ENCODE results near the gene ATP5IF1. TPM values are rescaled to one million over a fixed set of nuclear protein-coding genes. Genes with fewer than 3 reads are reported as not detected.

The ATP5IF1 gene
- total RNA-seq, 6 donors from 2014 or later: 86.1 to 320 (median 186) TPM

DNA sequence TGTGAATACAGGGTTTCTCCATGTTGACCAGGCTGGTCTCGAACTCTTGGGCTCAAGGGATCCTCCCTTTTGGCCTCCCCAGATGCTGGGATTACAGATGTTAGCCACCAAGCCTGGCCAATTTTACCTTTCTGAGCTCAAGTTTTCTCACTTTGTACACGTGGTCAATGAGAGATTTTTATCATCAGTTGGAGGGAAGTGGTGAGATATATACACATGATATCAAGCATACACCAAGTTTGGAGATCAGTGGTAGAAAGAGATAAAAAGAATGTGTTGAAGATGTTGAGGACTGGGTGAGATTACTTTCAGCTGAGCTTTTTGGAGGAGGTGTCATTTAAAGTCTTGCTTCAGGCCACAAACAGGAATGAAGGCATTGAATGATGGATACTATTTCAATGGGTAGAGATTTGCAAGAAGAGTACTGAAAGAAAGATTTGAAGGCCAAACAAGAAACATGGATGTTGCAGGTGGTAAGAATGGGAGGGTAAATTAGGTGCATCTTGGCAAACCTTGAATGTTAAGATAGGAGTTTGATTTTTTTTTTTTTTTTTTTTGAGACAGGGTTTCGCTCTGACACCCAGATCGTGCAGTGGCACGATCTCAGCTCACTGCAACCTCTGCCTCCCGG lies 20.4 kb downstream of the ATP5IF1 start:
- TF ChIP-seq POLR2AphosphoS5 (IDR thresholded peaks at IDR 0.05) (no peak), EP300 (IDR thresholded peaks at IDR 0.05) (no peak), POLR2A (IDR thresholded peaks at IDR 0.05) (no peak)
- TF ChIP-seq, protein P1, sequence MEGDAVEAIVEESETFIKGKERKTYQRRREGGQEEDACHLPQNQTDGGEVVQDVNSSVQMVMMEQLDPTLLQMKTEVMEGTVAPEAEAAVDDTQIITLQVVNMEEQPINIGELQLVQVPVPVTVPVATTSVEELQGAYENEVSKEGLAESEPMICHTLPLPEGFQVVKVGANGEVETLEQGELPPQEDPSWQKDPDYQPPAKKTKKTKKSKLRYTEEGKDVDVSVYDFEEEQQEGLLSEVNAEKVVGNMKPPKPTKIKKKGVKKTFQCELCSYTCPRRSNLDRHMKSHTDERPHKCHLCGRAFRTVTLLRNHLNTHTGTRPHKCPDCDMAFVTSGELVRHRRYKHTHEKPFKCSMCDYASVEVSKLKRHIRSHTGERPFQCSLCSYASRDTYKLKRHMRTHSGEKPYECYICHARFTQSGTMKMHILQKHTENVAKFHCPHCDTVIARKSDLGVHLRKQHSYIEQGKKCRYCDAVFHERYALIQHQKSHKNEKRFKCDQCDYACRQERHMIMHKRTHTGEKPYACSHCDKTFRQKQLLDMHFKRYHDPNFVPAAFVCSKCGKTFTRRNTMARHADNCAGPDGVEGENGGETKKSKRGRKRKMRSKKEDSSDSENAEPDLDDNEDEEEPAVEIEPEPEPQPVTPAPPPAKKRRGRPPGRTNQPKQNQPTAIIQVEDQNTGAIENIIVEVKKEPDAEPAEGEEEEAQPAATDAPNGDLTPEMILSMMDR (IDR thresholded peaks at IDR 0.05): no peak
- no peaks in the 10 kb centered on the region for H3K27me3 ChIP-seq
- ATAC-seq (ENCODE audit: low FRiP score in 2 of 2) (no peak), DNase-seq (no peak)
- no peaks in the 10 kb centered on the region for H3K9me3 ChIP-seq
- peaks cover 12 to 20% (median 20%) of the 10 kb centered on the region in 4 donors for H3K4me1 ChIP-seq
- WGBS, 2 donors: 75 to 77% methylated on average over 6 of the region's 6 CpGs
- H3K36me3 ChIP-seq: no peaks in the 10 kb centered on the region
- no peak overlapping the region for H3K27ac ChIP-seq
- no peak overlapping the region for H3K4me3 ChIP-seq

DNA sequence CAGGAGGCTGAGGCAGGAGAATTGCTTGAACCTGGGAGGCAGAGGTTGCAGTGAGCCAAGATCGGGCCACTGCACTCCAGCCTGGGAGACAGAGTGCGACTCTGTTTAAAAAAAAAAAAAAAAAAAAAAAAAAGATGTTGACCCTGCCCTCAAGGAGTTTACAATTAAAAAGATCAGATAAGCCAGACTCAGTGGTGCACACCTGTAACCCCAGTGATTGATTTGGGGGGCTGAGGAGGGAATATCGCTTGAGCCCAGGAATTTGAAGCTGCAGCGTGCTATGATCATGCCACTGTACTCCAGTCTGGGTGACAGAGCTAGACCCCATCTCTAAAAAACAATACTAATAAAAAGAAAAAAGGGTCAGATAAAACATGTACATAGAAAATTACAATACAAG lies 21.8 kb downstream of the ATP5IF1 start:
- ATAC-seq (ENCODE audit: low FRiP score in 2 of 2): no peak
- Histone ChIP-seq H3K9me3 (no peaks in the 10 kb centered on the region), H3K27ac (no peak overlapping the region), H3K27me3 (no peaks in the 10 kb centered on the region), H3K36me3 (no peaks in the 10 kb centered on the region), H3K4me1 (peaks cover 15 to 28% (median 22%) of the 10 kb centered on the region in 4 donors), H3K4me3 (no peak overlapping the region)
- 92 to 97% methylated on average over 4 of the region's 4 CpGs for WGBS, 2 donors
- no peak for DNase-seq
- TF ChIP-seq, protein P1 (IDR thresholded peaks at IDR 0.05): no peak
- TF ChIP-seq EP300 (IDR thresholded peaks at IDR 0.05) (no peak), POLR2A (IDR thresholded peaks at IDR 0.05) (no peak), POLR2AphosphoS5 (IDR thresholded peaks at IDR 0.05) (no peak)

DNA sequence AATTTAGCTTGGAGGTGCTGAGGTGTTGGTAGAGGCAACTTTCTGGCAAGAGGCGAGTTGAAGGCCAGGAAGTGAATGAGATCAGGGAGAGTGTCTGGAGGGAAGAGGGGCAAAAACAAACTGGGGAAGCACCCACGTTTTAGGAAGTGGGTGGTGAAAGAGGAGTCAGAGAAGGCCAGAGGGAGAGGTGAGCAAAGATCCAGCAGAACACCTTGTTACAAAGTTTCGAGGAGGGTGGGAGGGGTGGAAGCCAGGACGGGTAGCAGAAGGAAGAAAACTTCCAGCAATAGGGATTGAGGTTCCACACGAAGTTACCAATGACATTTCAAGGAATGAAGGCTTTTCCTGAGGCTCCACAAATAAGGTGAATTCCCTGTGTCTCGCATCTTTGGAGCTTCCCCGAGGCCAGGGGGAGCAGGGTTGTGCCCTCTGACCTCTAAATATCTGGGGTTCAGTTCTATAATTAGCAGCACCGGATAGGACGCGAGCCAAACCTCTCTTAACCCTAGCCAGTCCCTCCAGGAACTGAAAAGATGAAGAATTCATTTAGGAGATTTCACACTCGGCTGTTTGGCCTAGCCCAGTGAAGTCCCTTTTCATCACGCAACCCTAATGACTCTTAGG lies 22.8 kb downstream of the ATP5IF1 start:
- ATAC-seq (ENCODE audit: low FRiP score in 2 of 2) (no peak), DNase-seq (no peak)
- peaks cover 15 to 30% (median 24%) of the 10 kb centered on the region in 4 donors for H3K4me1 ChIP-seq
- H3K9me3 ChIP-seq: no peaks in the 10 kb centered on the region
- WGBS, 2 donors: 11% methylated on average over 8 to 12 of the region's 12 CpGs
- no peaks in the 10 kb centered on the region for H3K27me3 ChIP-seq
- TF ChIP-seq, protein P1 (IDR thresholded peaks at IDR 0.05): no peak
- TF ChIP-seq EP300 (IDR thresholded peaks at IDR 0.05) (no peak), POLR2AphosphoS5 (IDR thresholded peaks at IDR 0.05) (no peak), POLR2A (IDR thresholded peaks at IDR 0.05) (no peak)
- H3K27ac ChIP-seq: peak overlapping the region; percentile 45 to 92 (median 69)
- H3K4me3 ChIP-seq: peak overlapping the region in 3 of 4 donors; percentile 79 to 95 (median 94)
- no peaks in the 10 kb centered on the region for H3K36me3 ChIP-seq

DNA sequence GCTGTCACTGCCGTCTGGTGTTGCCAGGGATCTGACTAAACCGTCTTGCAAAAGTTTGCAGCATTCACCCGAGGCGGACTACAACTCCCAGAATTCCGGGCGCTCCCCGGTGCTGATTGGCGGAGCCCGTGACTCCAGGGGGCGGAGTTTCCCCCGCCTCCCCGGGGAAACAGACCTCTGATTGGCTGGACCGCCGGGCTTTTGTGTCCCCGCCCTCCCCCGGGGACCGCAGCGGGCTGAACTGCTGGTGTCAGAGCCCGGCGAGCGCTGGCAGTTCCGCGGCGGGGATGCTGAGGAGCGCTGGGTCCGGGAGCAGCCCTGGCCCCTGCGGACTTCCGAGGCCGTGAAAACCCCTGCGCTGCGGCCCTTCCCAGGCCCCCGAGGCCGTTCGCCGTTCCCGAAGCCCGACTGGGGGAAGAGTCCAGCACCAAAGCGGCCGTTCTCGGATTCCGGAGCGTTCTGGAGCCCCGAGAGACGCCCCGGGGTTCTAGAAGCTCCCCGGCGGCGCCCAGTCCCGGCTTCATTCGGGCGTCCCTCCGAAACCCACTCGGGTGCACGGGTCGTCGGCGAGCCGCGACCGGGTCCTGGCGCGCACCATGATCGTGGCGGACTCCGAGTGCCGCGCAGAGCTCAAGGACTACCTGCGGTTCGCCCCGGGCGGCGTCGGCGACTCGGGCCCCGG lies 23.5 kb downstream of the ATP5IF1 start, which contains the start of gene SESN2:
Gene SESN2 (plus strand): TSS at position 267 of the 682 bp plus-strand sequence. CDS start 330 bp downstream, at position 597.
- DNase-seq: peak; percentile 98 to 100
- Histone ChIP-seq H3K9me3 (no peaks in the 10 kb centered on the region), H3K4me3 (peak within 1 kb of the TSS; percentile 68 to 95 (median 86)), H3K4me1 (peaks cover 15 to 32% (median 24%) of the 10 kb centered on the region in 4 donors), H3K27me3 (no peaks in the 10 kb centered on the region), H3K36me3 (no peaks in the 10 kb centered on the region), H3K27ac (peak within 1 kb of the TSS; percentile 89 to 93 (median 90))
- peak; percentile 98 to 99 for ATAC-seq (ENCODE audit: low FRiP score in 2 of 2)
- 0 to 1% methylated on average over 5 to 20 of the region's 76 CpGs for WGBS, 2 donors
- TF ChIP-seq POLR2AphosphoS5 (IDR thresholded peaks at IDR 0.05) (peak; percentile 94 to 99), EP300 (IDR thresholded peaks at IDR 0.05) (no peak), POLR2A (IDR thresholded peaks at IDR 0.05) (peak; percentile 88 to 100 (median 95))
- TF ChIP-seq, protein P1 (IDR thresholded peaks at IDR 0.05): no peak

Measured in upper lobe of left lung (tissue), 6 donors.